Measurements from ENCODE around the gene CNTNAP2. TPM values are rescaled to one million over a fixed set of nuclear protein-coding genes. Genes with fewer than 3 reads are reported as not detected.
"Not testable (repeated sequence)": the region's sequence is repeated elsewhere in the genome, so short reads cannot be mapped to it uniquely, and the experiment has no call there.

Gene CNTNAP2
- total RNA-seq, 3 donors from 2014 or later (not counting 1 experiment from before 2014, with no cell fraction given) = 0.18 to 1.1 TPM; not detected in 1

DNA sequence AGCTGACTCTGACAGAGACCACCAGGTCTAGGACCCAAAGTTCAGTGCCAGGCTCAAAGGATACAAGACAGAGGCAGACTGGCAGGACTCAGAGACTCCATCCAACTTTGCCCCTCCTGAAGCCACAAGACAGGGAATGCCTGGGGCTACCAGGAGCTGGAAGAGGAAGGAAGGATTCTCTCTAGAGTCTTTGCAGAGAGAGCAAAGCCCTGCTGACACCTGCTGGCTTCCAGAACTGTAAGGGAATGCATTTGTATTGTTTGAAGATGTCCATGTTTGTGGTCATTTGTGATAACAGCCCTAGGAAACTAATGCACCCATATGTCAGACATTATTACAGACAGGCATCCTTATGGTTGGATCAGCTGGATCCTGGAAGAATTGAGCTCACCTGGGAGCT is 2341.7 kb downstream of the CNTNAP2 start:
- Mint-ChIP-seq H3K36me3 (no peaks in the 10 kb centered on the region), H3K27me3 (ENCODE audit: low read depth in 2 of 2) (peaks cover 0 to 15% of the 10 kb centered on the region in 2 donors), H3K4me3 (no peak overlapping the region), H3K27ac (no peak overlapping the region), H3K4me1 (no peaks in the 10 kb centered on the region), H3K9me3 (no peaks in the 10 kb centered on the region)
- intact Hi-C loops (cut with micrococcal nuclease) = no loop called here
- H3K27ac ChIP-seq (ENCODE audit: low read length) = no peak overlapping the region
- H3K27me3 ChIP-seq (ENCODE audit: control insufficient read depth, insufficient read depth, low read length) = no peaks in the 10 kb centered on the region
- TF ChIP-seq CTCF (IDR thresholded peaks at IDR 0.05) = no peak
- H3K36me3 ChIP-seq (ENCODE audit: control insufficient read depth, insufficient read depth, low read length) = no peaks in the 10 kb centered on the region
- no peaks in the 10 kb centered on the region for H3K9me3 ChIP-seq (ENCODE audit: control insufficient read depth, insufficient read depth, low read length)
- DNase-seq (no peak), ATAC-seq (no peak)
- H3K4me1 ChIP-seq (ENCODE audit: control insufficient read depth, insufficient read depth, low read length) = no peaks in the 10 kb centered on the region
- H3K4me3 ChIP-seq (ENCODE audit: low read length) = no peak overlapping the region

GRCh38 chr7:148461392-148462179 is 2345.0 kb downstream of the CNTNAP2 start:
- DNase-seq (no peak), ATAC-seq (peak in 1 of 3 donors; percentile 35)
- H3K27ac Mint-ChIP-seq = no peak overlapping the region
- H3K36me3 Mint-ChIP-seq = no peaks in the 10 kb centered on the region
- no peak overlapping the region for H3K4me3 ChIP-seq (ENCODE audit: low read length)
- H3K27me3 ChIP-seq (ENCODE audit: control insufficient read depth, insufficient read depth, low read length) = no peaks in the 10 kb centered on the region
- H3K27ac ChIP-seq (ENCODE audit: low read length) = no peak overlapping the region
- 87% methylated on average over 4 of the region's 4 CpGs for WGBS (ENCODE audit: insufficient coverage)
- no peak for TF ChIP-seq CTCF (IDR thresholded peaks at IDR 0.05)
- no peaks in the 10 kb centered on the region for H3K9me3 Mint-ChIP-seq
- H3K36me3 ChIP-seq (ENCODE audit: control insufficient read depth, insufficient read depth, low read length) = no peaks in the 10 kb centered on the region
- no peaks in the 10 kb centered on the region for H3K4me1 Mint-ChIP-seq
- H3K4me3 Mint-ChIP-seq = no peak overlapping the region
- no peaks in the 10 kb centered on the region for H3K9me3 ChIP-seq (ENCODE audit: control insufficient read depth, insufficient read depth, low read length)
- H3K27me3 Mint-ChIP-seq (ENCODE audit: low read depth in 2 of 2) = no peaks in the 10 kb centered on the region
- no peaks in the 10 kb centered on the region for H3K4me1 ChIP-seq (ENCODE audit: control insufficient read depth, insufficient read depth, low read length)
- intact Hi-C loops (cut with micrococcal nuclease) = no loop called here

GRCh38 chr7:148462774-148463173 is 2346.2 kb downstream of the CNTNAP2 start:
- H3K4me3 Mint-ChIP-seq; H3K9me3 Mint-ChIP-seq; intact Hi-C loops (cut with micrococcal nuclease); DNase-seq; H3K4me1 Mint-ChIP-seq; H3K27ac Mint-ChIP-seq; H3K27me3 Mint-ChIP-seq (ENCODE audit: low read depth in 2 of 2); H3K36me3 ChIP-seq (ENCODE audit: control insufficient read depth, insufficient read depth, low read length); H3K27me3 ChIP-seq (ENCODE audit: control insufficient read depth, insufficient read depth, low read length); H3K27ac ChIP-seq (ENCODE audit: low read length); H3K4me1 ChIP-seq (ENCODE audit: control insufficient read depth, insufficient read depth, low read length); H3K9me3 ChIP-seq (ENCODE audit: control insufficient read depth, insufficient read depth, low read length); H3K4me3 ChIP-seq (ENCODE audit: low read length); H3K36me3 Mint-ChIP-seq; ATAC-seq: not testable (repeated sequence)
- WGBS (ENCODE audit: insufficient coverage) = 96% methylated on average over 9 of the region's 9 CpGs

DNA sequence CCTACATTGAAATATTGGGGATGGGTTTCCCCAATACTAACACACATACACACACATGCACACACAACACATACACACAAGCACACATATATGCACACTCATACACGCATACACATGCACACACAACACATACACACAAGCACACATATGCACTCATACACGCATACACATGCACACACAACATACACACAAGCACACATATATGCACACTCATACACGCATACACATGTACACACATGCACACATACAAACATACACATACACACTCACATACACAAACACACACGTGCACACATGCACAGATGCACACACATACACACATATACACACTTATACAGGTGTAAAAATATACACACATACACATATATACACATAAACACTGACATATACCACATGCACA is 2346.6 kb downstream of the CNTNAP2 start:
- no peaks in the 10 kb centered on the region for H3K27me3 ChIP-seq (ENCODE audit: control insufficient read depth, insufficient read depth, low read length)
- Mint-ChIP-seq H3K4me1 (no peaks in the 10 kb centered on the region), H3K9me3 (no peaks in the 10 kb centered on the region), H3K27me3 (ENCODE audit: low read depth in 2 of 2) (no peaks in the 10 kb centered on the region), H3K27ac (no peak overlapping the region), H3K4me3 (no peak overlapping the region), H3K36me3 (no peaks in the 10 kb centered on the region)
- ATAC-seq = peak in 1 of 3 donors; percentile 38
- H3K4me1 ChIP-seq (ENCODE audit: control insufficient read depth, insufficient read depth, low read length) = no peaks in the 10 kb centered on the region
- H3K4me3 ChIP-seq (ENCODE audit: low read length) = no peak overlapping the region
- H3K27ac ChIP-seq (ENCODE audit: low read length) = no peak overlapping the region
- no peaks in the 10 kb centered on the region for H3K9me3 ChIP-seq (ENCODE audit: control insufficient read depth, insufficient read depth, low read length)
- WGBS (ENCODE audit: insufficient coverage) = 95% methylated on average over 4 of the region's 4 CpGs
- no peak for TF ChIP-seq CTCF (IDR thresholded peaks at IDR 0.05)
- H3K36me3 ChIP-seq (ENCODE audit: control insufficient read depth, insufficient read depth, low read length) = no peaks in the 10 kb centered on the region
- DNase-seq = no peak
- intact Hi-C loops (cut with micrococcal nuclease) = no loop called here

All from natural killer cell (primary cell).